C1 segment of cervical spinal cord (tissue), 14 donors: ENCODE data around the gene LRRTM4.

Source experiments
- DNase-seq, 14 donors: peaks; one replicate each; lab custom pipeline; 2025; lab: John Stamatoyannopoulos, UW

The LRRTM4 gene

DNA sequence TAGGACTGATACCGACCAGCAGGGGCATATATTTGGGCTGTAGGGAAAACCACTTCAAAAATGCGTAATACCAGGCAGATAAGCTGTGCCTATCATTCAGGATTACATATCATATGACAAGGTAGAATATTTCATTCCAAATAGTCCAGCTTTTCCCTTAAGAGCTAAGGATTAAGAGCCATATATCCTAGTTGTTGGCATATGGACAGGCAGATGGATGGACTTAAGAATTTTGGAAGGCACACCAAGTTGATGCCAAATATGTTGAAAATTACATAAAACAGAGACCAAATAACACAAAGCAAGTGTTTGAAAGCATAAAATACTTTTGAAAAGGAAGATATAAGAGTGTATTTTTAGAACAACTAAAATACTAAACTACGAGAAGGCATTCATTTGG, 52.1 kb downstream of the LRRTM4 start:
- DNase-seq, result no peak

DNA sequence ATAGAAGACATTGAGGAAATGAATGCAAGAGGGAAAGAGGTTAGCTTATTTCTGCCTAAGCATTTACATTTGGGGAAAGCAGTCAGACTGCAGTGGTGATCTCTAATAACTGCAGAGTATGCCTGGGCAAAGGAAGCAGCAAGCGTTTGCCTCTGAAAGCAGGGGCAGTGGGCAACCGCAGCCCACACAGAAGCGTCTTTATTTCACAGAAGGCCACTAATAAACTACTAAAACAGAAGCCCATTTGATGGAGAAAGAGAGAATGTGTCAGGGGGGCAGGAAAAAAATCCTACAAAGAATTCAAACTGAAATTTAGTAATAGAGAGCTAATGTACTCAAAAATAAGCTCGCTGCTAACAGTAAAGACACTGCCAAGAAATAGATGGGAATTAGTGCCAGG, 53.1 kb downstream of the LRRTM4 start:
- DNase-seq, result no peak

DNA sequence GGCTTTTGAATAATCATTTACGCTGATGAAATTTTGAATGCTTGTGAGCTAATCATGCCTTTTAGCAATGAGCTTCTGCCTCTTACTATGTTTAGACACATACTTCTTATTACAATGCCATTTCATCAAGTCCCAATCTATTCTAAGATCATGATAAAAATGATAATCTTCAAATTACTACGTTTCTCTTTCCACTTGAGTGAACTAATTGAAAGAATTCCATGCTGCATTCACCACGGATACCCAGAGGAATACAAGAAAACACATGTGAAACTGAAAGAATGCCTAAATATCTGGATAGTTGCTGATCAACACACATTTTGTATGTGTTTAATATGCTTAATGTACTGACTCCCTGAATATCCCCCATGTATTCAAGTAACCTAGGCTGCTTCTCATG, 62.3 kb downstream of the LRRTM4 start:
- DNase-seq, result no peak

DNA sequence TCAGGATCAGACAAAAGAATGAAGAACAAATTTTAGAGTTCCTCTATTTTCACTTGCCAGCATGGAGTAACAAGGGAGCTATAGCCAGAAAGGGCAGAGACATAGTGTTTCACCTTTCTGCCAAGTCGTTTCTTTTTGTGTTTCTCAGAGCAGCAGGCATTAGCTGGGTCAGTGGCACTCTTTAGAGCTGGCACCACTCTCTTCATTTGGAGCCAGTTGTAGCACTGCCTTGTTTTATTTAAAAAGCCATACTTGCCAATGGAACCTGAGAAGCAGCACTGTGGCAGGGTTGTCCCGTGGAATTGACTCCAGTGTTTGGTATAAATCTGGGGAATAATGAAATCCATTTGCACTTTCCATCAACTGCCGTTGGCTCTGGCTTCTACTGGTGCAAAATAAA, 64.0 kb downstream of the LRRTM4 start:
- peak in 6 of 14 donors; percentile 9 to 39 (median 14) for DNase-seq

DNA sequence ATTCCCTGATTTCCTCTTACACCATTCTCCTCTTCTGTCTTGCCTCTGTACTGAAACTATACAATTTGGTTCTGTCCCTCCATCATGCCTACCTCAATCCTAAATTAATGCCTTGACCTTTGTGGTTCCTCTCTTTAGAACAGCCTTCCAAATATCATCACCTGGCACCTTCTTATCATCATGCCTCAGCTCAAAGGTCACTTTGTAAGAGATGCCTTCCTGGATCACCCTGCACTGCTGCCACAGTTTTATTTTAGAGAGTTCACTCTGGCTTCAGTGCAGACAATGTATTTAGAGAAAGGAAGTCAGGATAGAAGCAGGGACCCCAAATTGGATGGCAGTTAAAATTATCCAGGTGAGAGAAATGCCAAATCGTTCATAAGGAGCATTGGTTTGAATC, 64.5 kb downstream of the LRRTM4 start:
- DNase-seq, result no peak

DNA sequence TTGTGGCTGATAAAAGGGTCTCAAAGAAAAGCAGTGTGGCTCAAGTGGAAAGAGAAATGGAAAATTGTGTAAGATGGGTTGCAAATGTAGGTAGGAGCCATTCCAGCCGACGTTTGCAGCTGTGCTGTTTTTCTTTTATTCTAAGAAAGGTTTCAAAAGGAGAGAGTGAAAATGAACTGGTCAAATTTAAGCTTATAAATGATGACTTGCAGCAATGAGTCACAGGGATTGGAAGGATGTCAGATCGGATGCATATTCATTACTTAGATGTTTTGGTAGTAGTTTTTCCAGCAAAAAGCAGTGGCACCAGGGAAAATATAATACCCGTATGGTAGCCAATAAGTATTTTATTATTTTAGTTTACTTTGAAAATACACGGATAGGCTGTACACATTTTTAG, 79.1 kb downstream of the LRRTM4 start:
- no peak for DNase-seq

DNA sequence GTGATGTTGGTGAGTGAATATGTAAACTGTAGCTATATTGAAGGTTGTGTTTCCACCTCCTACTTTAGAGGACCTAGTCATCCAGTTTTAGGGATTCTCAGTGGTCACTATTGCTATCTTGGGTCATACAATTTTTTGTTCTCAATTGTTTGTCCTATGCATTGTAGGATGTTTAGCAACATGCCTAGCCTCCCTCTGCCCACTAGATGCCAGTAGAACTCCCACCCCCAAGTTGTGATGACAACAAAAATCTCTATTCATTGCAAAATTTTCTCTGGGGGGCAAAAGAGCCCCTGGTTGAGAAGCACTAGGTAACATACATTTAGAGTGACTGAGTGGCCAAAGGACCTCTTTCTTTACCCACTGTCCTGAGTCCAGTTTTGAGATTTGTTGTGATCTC, 87.3 kb downstream of the LRRTM4 start:
- no peak for DNase-seq

DNA sequence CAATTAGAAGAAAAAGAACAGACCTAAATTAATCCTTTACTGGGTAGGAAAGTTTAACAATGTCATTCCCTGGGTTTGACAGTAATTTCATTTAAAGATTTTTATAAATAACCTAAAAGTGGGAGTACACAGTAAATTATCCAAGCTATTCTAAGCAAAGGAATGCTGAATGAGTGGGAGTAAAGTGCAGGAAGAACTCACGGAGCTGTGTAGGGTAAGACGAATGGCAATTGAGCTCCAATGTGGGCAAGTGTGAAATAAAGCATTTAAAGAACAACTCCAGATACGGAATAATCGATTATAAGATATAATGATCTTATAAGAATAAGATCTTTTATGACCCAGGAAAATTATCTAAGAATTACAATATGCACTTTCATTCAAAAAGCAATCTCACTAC, 93.2 kb downstream of the LRRTM4 start:
- DNase-seq, result no peak

DNA sequence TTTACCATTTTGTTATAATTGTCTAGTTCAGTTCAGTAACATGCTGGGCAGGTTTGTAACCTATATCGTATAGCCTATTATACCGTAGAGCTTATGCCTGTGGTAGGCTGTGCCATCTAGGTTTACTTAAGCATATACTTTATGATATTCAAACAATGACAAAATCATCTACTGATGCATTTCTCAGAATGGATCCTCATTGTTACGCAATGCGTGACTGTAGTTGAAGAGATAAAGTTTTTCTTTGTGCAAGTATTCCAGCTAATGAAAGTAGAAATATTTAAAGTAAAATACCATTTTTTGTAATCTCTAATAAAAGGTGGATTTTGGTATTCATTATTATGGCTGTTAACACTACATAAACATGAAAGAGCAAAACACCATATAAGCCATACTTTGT, 100.2 kb downstream of the LRRTM4 start:
- DNase-seq, result no peak

DNA sequence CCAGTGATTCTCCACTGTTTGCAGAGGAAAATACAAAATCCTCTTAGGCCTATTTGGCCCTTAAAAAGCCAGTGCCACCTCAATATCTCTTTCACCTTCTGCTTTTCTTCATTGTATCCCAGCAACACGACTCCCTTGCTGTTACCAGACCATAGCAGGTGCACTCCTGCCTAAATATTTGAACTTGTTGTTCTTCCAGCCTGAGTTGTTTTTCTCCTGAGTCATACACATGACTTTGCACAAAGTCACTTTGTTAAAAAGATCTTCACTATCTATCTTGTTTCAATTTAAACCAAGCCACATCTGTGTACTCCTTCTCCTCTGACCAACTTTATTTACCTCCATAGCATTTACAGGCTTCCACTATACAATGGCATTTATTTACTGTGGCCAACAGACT, 103.6 kb downstream of the LRRTM4 start:
- DNase-seq, result no peak

DNA sequence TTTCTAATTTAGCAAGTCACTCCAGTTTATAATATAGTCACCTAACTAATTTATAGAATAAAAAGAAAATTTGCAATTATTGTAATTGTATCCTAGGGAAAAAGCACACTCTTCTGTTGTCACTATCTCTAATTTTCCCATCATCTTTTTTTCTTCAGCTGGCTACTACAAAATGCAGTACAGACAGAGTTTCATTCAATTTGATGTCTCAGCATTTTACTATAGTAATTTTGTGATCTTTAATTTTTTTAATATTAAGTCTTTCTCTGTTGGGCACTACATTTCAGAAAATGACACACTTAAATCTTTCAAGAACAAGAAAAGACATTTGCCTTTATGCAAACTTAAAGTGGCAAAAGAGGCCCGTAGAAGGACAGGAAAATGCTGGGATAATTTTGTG, 118.0 kb downstream of the LRRTM4 start:
- no peak for DNase-seq

DNA sequence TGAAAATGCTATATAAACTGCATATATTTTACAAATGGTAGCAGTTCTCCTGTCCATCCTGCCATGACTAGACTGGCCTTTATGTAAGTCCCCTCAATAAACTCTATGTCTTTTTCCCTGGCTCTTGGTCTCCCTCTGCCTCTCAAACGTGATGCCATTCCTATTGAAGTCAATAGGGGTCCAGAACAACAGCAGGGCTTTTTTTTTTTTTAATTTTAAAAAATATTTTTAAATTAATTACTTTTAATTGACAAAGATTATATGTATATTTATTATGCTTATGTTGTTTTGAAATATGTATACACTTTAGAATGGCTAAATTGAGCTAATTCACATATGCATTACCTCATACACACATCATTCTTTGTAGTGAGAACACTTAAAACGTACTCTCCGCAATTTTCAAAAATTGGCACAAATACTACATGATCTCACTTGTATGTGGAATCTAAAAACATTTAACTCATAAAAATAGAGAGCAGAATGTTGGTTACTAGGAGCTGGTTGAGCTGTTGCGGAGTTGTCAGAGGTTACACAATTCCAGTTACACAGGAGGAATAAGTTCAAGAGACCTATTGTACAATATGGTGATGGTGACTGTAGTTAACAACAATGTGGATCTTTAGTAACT, 123.1 kb downstream of the LRRTM4 start:
- no peak for DNase-seq

DNA sequence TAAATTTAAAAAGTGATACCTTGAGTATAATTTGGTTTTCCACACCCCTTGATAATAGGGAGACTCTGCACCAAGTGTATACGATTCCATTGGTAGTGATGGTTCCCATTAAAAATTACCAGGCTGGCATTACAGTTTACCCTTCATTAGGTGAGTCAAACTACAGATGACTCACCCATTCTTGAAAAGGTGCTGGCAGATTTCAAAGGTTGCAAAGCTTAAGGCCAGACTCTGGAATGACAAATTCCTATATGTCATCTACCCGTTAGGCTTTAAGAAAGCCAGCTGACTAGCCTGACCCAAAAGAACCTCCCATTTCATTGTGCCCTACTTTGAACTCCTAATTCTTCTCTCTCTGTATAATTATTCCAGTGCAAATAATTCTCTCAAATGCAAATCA, 124.4 kb downstream of the LRRTM4 start:
- no peak for DNase-seq

DNA sequence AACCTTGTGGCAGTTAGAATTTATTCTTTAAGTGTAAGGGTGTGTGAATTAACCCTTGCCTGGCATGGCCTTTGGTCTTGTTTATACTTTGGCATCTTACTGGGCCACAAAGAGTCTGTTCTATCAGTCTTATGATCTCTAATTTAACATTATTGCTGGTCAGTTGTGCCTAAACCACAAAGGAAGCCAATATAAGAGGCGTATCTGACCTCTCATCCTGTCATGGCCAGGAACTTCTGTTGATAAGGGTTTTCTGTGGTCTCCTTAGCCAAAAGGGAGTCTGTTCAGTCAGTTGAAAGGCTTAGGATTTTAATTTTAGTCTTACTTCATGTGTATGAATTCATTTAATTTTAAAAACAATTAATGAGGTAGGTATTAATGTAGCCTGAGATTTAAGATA, 127.2 kb downstream of the LRRTM4 start:
- no peak for DNase-seq

DNA sequence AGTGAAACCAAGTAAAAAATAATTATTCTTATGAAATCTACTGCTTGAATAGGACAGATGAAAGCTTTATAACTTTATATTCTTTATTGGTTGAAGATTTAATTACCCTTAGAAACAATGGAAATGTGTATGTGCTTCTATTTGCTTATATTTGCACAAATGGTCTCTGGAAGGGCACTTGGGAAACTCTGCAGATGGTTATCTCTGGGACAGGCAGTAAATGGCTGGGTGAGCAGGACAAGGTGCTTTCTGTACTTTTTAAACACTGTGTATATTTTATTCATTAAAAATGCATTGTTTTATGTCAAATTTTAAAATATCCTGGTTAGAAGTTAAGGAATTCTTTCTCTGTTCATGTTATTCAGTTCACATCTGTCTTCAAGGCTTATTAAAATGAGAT, 131.1 kb downstream of the LRRTM4 start:
- DNase-seq, result no peak

DNA sequence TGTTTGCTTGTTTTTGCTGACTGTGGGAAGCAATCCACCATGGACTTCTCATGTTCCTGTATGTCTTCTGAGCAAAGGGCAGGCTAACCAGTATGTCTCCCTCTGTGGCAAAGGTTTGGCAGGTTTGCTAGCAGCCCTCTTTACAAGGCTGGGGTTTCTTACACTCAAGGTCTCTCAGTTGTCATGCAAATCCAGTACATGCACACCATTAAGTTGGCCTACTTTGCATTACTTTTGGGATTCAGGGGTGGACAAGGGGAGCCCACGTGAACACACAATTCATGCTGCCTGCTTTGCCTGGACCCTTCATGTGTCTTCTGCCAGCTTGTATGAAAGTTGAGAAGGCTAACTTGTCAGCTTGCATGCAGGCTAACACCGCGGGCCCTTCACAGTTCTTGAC, 134.9 kb downstream of the LRRTM4 start:
- DNase-seq, result no peak

DNA sequence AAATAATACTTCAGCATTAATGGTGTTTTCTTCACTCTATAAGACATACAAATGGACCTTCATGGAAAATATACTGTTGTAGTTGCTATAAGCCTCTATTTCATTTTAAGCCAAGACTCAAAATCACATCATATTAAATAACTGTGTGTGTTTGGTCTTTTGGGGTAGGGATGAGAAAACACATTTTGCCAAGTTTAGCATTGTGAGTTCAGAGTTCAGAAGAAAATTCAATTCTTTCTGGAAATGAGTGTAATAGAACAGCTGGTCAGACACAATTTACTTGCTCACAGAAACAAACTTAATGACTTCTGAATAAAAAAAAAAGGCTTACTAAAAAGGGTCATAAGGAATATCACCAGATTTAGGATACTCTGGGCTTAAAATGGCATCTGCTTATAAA, 149.5 kb downstream of the LRRTM4 start:
- DNase-seq, result no peak

DNA sequence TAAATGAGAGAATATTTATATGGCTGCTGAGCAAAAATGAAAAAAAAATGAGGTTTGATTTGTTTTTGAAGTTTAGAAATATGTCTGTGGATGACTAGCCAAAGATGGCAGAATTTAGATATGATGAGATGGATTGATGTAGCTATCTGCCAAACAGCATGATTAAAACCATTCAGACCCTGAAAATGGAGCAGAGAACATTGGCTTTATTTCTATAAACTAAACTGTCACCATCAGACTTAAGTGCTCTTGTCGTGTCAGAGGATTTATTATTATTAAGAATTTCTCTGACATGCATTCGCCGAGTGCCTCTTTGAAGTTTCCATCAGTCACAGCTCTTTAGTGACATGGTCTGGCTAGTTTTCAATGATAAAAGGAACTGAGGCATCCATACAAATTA, 151.7 kb downstream of the LRRTM4 start:
- no peak for DNase-seq

DNA sequence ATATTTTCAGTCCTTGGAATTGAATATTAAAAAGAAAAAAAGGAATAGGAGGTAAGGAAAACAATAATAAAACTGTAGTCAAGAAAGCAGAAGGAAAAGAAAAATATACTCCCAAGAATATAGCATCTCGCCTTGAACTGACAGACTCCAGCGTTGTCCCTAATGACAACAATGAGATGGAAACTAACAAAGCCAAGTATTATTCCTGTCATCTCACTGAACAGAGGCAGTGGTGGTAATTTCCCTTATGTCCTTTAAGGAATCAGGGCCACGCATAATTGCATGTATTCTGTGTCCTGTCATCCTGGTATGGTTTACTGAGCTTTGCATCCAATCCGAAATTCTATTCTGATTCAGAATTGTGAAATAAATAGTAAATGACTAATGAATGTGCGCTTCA, 158.9 kb downstream of the LRRTM4 start:
- no peak for DNase-seq

DNA sequence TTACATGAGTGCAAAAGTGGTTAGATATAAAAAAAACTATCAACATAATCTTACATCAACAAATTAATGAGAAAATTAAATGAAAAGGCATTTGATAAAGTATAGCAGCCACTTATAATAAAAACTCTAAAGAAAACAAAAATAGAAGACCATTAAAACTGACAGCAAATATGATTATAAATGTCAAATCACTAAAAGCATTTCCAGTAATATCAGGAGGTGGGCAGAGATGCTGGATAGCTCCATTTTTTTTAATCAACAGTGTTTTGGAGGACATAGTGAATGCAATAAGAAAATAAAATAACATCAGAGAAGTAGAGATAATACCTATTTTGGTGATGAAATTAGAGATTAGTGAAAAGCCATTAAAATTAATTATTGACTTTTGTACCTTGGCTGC, 173.4 kb downstream of the LRRTM4 start:
- DNase-seq, result no peak

DNA sequence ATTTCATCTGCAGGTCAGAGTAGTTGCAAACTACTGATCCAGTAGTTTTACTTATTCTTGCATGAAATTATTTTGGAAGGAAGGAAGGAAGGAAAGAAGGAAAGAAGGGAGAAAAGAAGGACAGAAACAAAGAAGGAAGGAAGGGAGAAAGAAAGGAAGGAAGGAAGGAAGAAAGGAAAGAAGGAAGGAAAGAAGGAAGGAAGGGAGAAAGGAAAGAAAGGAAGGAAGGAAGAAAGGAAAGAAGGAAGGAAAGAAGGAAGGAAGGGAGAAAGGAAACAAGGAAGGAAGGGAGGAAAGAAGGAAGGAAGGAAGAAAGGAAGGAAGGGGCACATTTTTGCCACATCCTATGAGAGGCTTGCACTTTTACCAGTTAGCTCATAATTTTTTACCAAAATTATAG, 186.2 kb downstream of the LRRTM4 start:
- DNase-seq, result no peak

DNA sequence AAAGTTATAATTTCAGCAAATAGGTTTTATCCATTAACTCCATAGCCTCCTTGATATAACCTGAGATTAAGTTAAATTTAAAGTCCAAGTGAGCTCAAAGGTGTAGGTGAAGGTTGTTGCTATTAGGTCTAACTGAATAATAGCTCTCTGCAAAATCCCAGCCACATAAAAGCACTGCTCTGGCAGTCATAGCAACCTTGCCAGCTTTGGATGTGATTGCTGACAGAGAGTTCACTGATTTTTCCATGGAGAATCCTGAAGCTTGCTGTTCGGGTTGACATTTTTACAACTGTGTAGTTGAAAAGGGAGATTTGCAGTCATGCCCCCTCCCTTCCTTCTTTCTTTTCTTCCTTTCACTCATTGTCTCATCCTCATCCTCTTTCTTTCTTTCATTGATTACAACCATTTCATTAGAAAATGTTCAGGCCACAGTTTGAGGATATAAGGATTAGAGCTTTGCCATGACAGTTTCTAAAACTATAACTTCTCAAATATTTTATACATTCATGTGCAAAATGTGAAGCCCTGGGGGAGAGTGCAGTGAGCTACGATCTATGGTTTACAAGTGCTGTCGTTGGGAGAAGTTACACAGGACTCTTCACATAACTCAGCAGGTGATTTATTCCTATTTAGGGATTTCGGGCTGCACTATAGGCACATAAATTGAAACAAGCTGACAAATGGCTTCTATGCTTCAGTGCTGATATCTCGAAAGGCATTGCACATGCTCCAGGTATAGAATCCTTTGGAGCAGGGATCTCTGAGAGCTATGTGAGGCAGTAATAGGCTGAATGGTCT, 193.8 kb downstream of the LRRTM4 start:
- DNase-seq, result no peak

DNA sequence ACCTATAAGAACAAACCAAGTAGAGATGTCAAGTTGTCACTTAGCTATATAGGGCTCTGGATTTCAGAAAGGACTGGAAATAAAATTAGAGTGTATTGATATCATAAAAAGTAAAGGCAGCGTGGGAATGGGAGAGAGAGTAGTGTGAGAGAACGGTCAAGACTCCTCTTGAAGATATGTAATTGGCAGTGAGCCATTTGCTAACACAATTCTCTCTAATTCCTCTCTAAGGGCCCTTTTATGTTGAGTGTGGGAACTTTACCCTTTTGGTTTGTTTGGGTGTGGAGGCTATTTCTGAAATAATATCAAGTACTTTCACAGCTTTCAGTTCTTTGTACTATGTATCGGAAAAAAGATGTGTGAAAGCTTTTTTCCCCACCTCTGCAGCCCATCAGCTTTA, 196.8 kb downstream of the LRRTM4 start:
- no peak for DNase-seq

DNA sequence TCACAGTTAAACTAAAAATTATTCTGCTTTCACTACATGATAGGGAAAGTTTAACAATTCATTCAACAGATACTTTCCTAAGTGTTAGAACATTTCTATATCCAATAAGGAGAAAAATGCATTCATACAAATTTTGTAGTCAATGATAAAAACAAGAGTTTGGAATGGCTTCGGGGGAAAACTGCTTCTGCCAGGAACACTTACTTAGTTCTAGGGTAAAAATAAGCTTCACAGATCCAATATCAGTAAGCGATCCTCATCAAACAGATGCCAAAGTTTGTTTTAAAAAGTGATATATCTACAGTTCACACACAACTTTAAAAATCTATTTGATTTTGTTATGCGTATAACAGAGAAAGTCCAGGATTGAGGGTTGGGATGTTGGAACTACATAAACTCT, 199.7 kb downstream of the LRRTM4 start:
- no peak for DNase-seq
